H9 (cell line): ENCODE results near the gene TMPRSS6. TPM values are rescaled to one million over a fixed set of nuclear protein-coding genes. Genes with fewer than 3 reads are reported as not detected.

Source experiments
- DNase-seq: peaks from one replicate; pipeline ENCODE4 v3.0.0-alpha.2; 2017
- H2AFZ ChIP-seq: one replicate; pipeline ENCODE4 v1.6.1; 2013; ENCODE audit warnings: mild to moderate bottlenecking, low read length, control low read depth, moderate library complexity
- H2AK5ac ChIP-seq: 2 replicates; pipeline ENCODE4 v1.6.1; 2013; ENCODE audit warnings: low read length, control low read depth, mixed read lengths; ENCODE audit not compliant: insufficient read length
- H2BK120ac ChIP-seq: one replicate; pipeline ENCODE4 v1.6.1; 2013; ENCODE audit warnings: low read depth, mild to moderate bottlenecking, low read length, control low read depth, inconsistent platforms; ENCODE audit not compliant: poor library complexity, severe bottlenecking
- H2BK12ac ChIP-seq: 2 replicates; pipeline ENCODE4 v1.6.1; 2013; ENCODE audit warnings: low read length, control low read depth, mixed read lengths, low read depth; ENCODE audit not compliant: insufficient read length
- H2BK15ac ChIP-seq: 2 replicates; pipeline ENCODE4 v1.6.1; 2013; ENCODE audit warnings: low read depth, low read length, control low read depth
- H2BK20ac ChIP-seq: one replicate; pipeline ENCODE4 v1.6.1; 2013; ENCODE audit warnings: low read depth, mild to moderate bottlenecking, low read length, control low read depth, inconsistent platforms; ENCODE audit not compliant: poor library complexity, severe bottlenecking
- H2BK5ac ChIP-seq: 2 replicates; pipeline ENCODE4 v1.6.1; 2013; ENCODE audit warnings: low read length, control low read depth, mixed read lengths; ENCODE audit not compliant: insufficient read length
- H3K14ac ChIP-seq: 2 replicates; pipeline ENCODE4 v1.6.1; 2013; ENCODE audit warnings: low read length, control low read depth; ENCODE audit not compliant: insufficient read depth
- H3K18ac ChIP-seq: 2 replicates; pipeline ENCODE4 v1.6.1; 2013; ENCODE audit warnings: low read depth, mild to moderate bottlenecking, mixed read lengths, low read length, control low read depth; ENCODE audit not compliant: insufficient read length
- H3K23ac ChIP-seq: 2 replicates; pipeline ENCODE4 v1.6.1; 2013; ENCODE audit warnings: low read length, control low read depth, mixed read lengths, low read depth; ENCODE audit not compliant: insufficient read length
- H3K23me2 ChIP-seq: 2 replicates; pipeline ENCODE4 v1.6.1; 2013; ENCODE audit warnings: low read depth, mild to moderate bottlenecking, mixed read lengths, low read length, control low read depth; ENCODE audit not compliant: insufficient read length, poor library complexity, severe bottlenecking
- H3K27ac ChIP-seq: 2 replicates; pipeline ENCODE4 v1.5.1; 2013; ENCODE audit warnings: low read length, control low read depth, mixed read lengths, low read depth; ENCODE audit not compliant: insufficient read length
- H3K27me3 ChIP-seq: 2 replicates; pipeline ENCODE4 v1.6.1; 2013; ENCODE audit warnings: low read length, control low read depth, inconsistent platforms; ENCODE audit not compliant: insufficient read depth
- H3K4ac ChIP-seq: 2 replicates; pipeline ENCODE4 v1.6.1; 2013; ENCODE audit warnings: low read depth, mild to moderate bottlenecking, control low read depth, inconsistent platforms, low read length, moderate library complexity
- H3K4me1 ChIP-seq: 2 replicates; pipeline ENCODE4 v1.6.1; 2013; ENCODE audit warnings: low read length, control low read depth, inconsistent platforms; ENCODE audit not compliant: insufficient read depth
- H3K4me2 ChIP-seq: 2 replicates; pipeline ENCODE4 v1.6.1; 2013; ENCODE audit warnings: low read length, control low read depth, mixed read lengths; ENCODE audit not compliant: insufficient read length, insufficient read depth
- H3K56ac ChIP-seq: 2 replicates; pipeline ENCODE4 v1.6.1; 2013; ENCODE audit warnings: low read depth, mild to moderate bottlenecking, mixed read lengths, low read length, control low read depth; ENCODE audit not compliant: insufficient read length
- H3K79me1 ChIP-seq: 2 replicates; pipeline ENCODE4 v1.6.1; 2013; ENCODE audit warnings: low read depth, mild to moderate bottlenecking, moderate library complexity, low read length, control low read depth, inconsistent platforms; ENCODE audit not compliant: insufficient read depth, poor library complexity, severe bottlenecking
- H3K79me2 ChIP-seq: 2 replicates; pipeline ENCODE4 v1.6.1; 2013; ENCODE audit warnings: low read length, control low read depth, inconsistent platforms; ENCODE audit not compliant: insufficient read depth
- H3K9ac ChIP-seq: 2 replicates; pipeline ENCODE4 v1.6.1; 2013; ENCODE audit warnings: low read length, control low read depth, mixed read lengths; ENCODE audit not compliant: insufficient read length; ENCODE audit errors: extremely low read depth
- H3K9me3 ChIP-seq: one replicate; pipeline ENCODE4 v1.6.1; 2013; ENCODE audit warnings: low read depth, low read length, inconsistent platforms; ENCODE audit not compliant: control insufficient read depth
- H3T11ph ChIP-seq: one replicate; pipeline ENCODE4 v1.6.1; 2013; ENCODE audit warnings: mild to moderate bottlenecking, low read length, control low read depth, inconsistent platforms
- H4K20me1 ChIP-seq: one replicate; pipeline ENCODE4 v1.6.1; 2013; ENCODE audit not compliant: control insufficient read depth, insufficient read length, insufficient read depth
- H4K5ac ChIP-seq: 2 replicates; pipeline ENCODE4 v1.6.1; 2013; ENCODE audit warnings: low read depth, mild to moderate bottlenecking, mixed read lengths, low read length, control low read depth; ENCODE audit not compliant: insufficient read length
- H4K8ac ChIP-seq: replicated peaks from 2 replicates; pipeline ENCODE4 v1.6.1; 2013; ENCODE audit warnings: low read length, control low read depth, mixed read lengths, low read depth; ENCODE audit not compliant: insufficient read length
- H4K91ac ChIP-seq: 2 replicates; pipeline ENCODE4 v1.6.1; 2013; ENCODE audit warnings: low read depth, mild to moderate bottlenecking, moderate library complexity, mixed read lengths, low read length, control low read depth; ENCODE audit not compliant: insufficient read length
- H3K27ac Mint-ChIP-seq, 3 experiments: 2 replicates in 2 of 3; 3 replicates in 1 of 3; pipeline ENCODE4 v1.8.0; 2020 to 2021; ENCODE audit warnings: mixed read lengths in 3 of 3, mild to moderate bottlenecking in 1 of 3, moderate library complexity in 1 of 3
- H3K27me3 Mint-ChIP-seq: 2 replicates; pipeline ENCODE4 v1.8.0; 2021; ENCODE audit warnings: low read depth, mild to moderate bottlenecking, moderate library complexity, mixed read lengths
- H3K36me3 Mint-ChIP-seq, 3 experiments: 2 replicates in 2 of 3; 3 replicates in 1 of 3; pipeline ENCODE4 v1.8.0; 2020 to 2021; ENCODE audit warnings: low read depth in 3 of 3, mixed read lengths in 3 of 3; ENCODE audit not compliant: insufficient read depth in 1 of 3
- H3K4me1 Mint-ChIP-seq, 2 experiments: 2 replicates each; pipeline ENCODE4 v1.8.0; 2020; ENCODE audit warnings: mixed read lengths in 2 of 2
- H3K4me3 Mint-ChIP-seq, 2 experiments: 2 replicates in 1 of 2; 3 replicates in 1 of 2; pipeline ENCODE4 v1.8.0; 2020 to 2021; ENCODE audit warnings: mild to moderate bottlenecking in 2 of 2, mixed read lengths in 2 of 2, moderate library complexity in 1 of 2
- H3K9me3 Mint-ChIP-seq, 2 experiments: 2 replicates in 1 of 2; 3 replicates in 1 of 2; pipeline ENCODE4 v1.8.0; 2020; ENCODE audit warnings: mild to moderate bottlenecking in 2 of 2, mixed read lengths in 2 of 2, moderate library complexity in 1 of 2
- CTCF ChIP-seq: fragments of 200-600 bp; sonication (generic); conservative IDR thresholded peaks from 3 replicates; pipeline ENCODE4 v1.8.0; 2021; ENCODE audit warnings: antibody characterized with exemption, mild to moderate bottlenecking
- total RNA-seq: library from RNA; stranded (reverse); gene quantifications from 2 replicates; pipeline ENCODE4 v1.2.1, GENCODE V29; 2021

Gene TMPRSS6
- total RNA-seq, 1 experiment from 2014 or later, result not detected

GRCh38 chr22:37151401-37151800, 41.9 kb upstream of the TMPRSS6 start:
- Mint-ChIP-seq H3K4me1 (peaks cover 8 to 11% of the 10 kb centered on the region in 2 experiments), H3K9me3 (peaks cover 0 to 19% of the 10 kb centered on the region in 2 experiments; a peak in 2 of 5 replicates), H3K27ac (no peak overlapping the region), H3K27me3 (peaks cover 29% of the 10 kb centered on the region), H3K4me3 (no peak overlapping the region), H3K36me3 (peaks cover 0 to 7% (median 0%) of the 10 kb centered on the region in 3 experiments; a peak in 3 of 7 replicates)
- no peak overlapping the region for H4K91ac ChIP-seq
- H3K23me2 ChIP-seq, result no peaks in the 10 kb centered on the region
- H3K14ac ChIP-seq, result no peak overlapping the region
- no peak overlapping the region for H3T11ph ChIP-seq
- no peak overlapping the region for H2BK5ac ChIP-seq
- no peak overlapping the region for H3K4ac ChIP-seq
- no peak overlapping the region for H4K5ac ChIP-seq
- H2AFZ ChIP-seq, result no peak overlapping the region
- no peak overlapping the region for H3K4me2 ChIP-seq
- no peaks in the 10 kb centered on the region; the same call in 1 of the 2 replicates for H3K4me1 ChIP-seq
- H2BK120ac ChIP-seq, result no peak overlapping the region
- no peaks in the 10 kb centered on the region for H3K79me1 ChIP-seq
- no peak overlapping the region for H2BK12ac ChIP-seq
- no peak overlapping the region for H3K56ac ChIP-seq
- H3K27ac ChIP-seq, result no peak overlapping the region
- no peaks in the 10 kb centered on the region for H3K27me3 ChIP-seq
- no peaks in the 10 kb centered on the region for H4K20me1 ChIP-seq
- H3K23ac ChIP-seq, result no peak overlapping the region
- no peak for TF ChIP-seq CTCF
- H3K9me3 ChIP-seq, result no peaks in the 10 kb centered on the region
- no peak overlapping the region for H2AK5ac ChIP-seq
- H2BK20ac ChIP-seq, result no peak overlapping the region
- no peak for DNase-seq
- H3K18ac ChIP-seq, result no peak overlapping the region
- no peak overlapping the region for H4K8ac ChIP-seq
- H2BK15ac ChIP-seq, result no peak overlapping the region
- no peaks in the 10 kb centered on the region for H3K79me2 ChIP-seq
- H3K9ac ChIP-seq, result no peak overlapping the region
